Measurements from ENCODE around the gene ZACN. TPM values are rescaled to one million over a fixed set of nuclear protein-coding genes. Genes with fewer than 3 reads are reported as not detected.

ZACN gene
- total and polyA plus RNA-seq, 2 experiments from 2014 or later: 0.85 TPM; not detected in 1

GRCh38 chr17:76048711-76049110, 30.3 kb upstream of the ZACN start:
- Histone ChIP-seq H3K36me3 (ENCODE audit: low read depth) (peaks cover 67% of the 10 kb centered on the region), H3K4me3 (no peak overlapping the region), H3K4me2 (ENCODE audit: unreplicated experiment) (no peak overlapping the region), H4K20me1 (ENCODE audit: insufficient read depth) (no peaks in the 10 kb centered on the region), H3K9me2 (ENCODE audit: insufficient read depth) (no peaks in the 10 kb centered on the region), H3F3A (ENCODE audit: insufficient read depth) (no peaks in the 10 kb centered on the region; the same call in 1 of the 2 replicates), H3K4me1 (ENCODE audit: insufficient read depth) (peaks cover 2% of the 10 kb centered on the region; the same call in 1 of the 2 replicates), H3K79me2 (ENCODE audit: insufficient read depth) (peaks cover 36% of the 10 kb centered on the region), H3K27me3 (replicated peaks; ENCODE audit: insufficient read depth) (no peaks in the 10 kb centered on the region), H3K9me3 (ENCODE audit: low read depth) (no peaks in the 10 kb centered on the region), H3K27ac (no peak overlapping the region), H3K9ac (no peak overlapping the region), H2AFZ (no peak overlapping the region)
- WGBS, 2 experiments (ENCODE audit: low coverage in 1 of 2, low lambda C conversion rate in 2 of 2, missing lambda C conversion rate in 2 of 2): 80 to 87% methylated on average over 9 of the region's 9 CpGs
- TF ChIP-seq EZH2 (IDR thresholded peaks at IDR 0.05; ENCODE audit: insufficient read depth, poor library complexity, severe bottlenecking): no peak
- no peak for TF ChIP-seq EZH2phosphoT487 (IDR thresholded peaks at IDR 0.05; ENCODE audit: insufficient read depth, low read depth)
- in situ Hi-C loops (cut with MboI): no loop called here
- DNase-seq: peak; percentile 30

DNA sequence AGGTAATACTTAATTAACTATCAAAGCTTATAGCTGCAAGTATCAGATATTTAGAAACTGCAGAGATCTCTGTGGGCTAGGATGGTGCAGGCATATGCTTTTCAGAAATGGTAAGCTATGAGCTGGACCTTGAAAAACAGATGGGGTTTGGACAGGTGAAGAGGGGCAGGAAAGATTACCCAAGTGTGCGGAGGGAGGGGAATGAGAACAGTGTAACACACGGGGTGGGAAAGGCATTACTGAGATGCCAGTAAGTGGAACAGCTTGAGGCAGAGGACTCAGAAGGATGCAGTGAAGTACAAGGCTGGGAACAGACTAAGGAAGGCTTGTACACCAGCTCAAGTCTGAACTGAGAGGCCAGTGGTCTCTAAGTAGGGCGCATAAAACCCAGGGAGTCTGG, 29.7 kb upstream of the ZACN start:
- DNase-seq: no peak
- Histone ChIP-seq H3K27ac (no peak overlapping the region), H3K27me3 (replicated peaks; ENCODE audit: insufficient read depth) (no peaks in the 10 kb centered on the region), H2AFZ (no peak overlapping the region), H3K36me3 (ENCODE audit: low read depth) (peaks cover 67% of the 10 kb centered on the region), H3K9me3 (ENCODE audit: low read depth) (no peaks in the 10 kb centered on the region), H3F3A (ENCODE audit: insufficient read depth) (no peaks in the 10 kb centered on the region; the same call in 1 of the 2 replicates), H4K20me1 (ENCODE audit: insufficient read depth) (no peaks in the 10 kb centered on the region), H3K79me2 (ENCODE audit: insufficient read depth) (peaks cover 41% of the 10 kb centered on the region), H3K9me2 (ENCODE audit: insufficient read depth) (no peaks in the 10 kb centered on the region), H3K4me1 (ENCODE audit: insufficient read depth) (peaks cover 4% of the 10 kb centered on the region; the same call in 1 of the 2 replicates), H3K4me2 (ENCODE audit: unreplicated experiment) (no peak overlapping the region), H3K4me3 (no peak overlapping the region), H3K9ac (no peak overlapping the region)
- WGBS, 2 experiments (ENCODE audit: low coverage in 1 of 2, low lambda C conversion rate in 2 of 2, missing lambda C conversion rate in 2 of 2): 84 to 87% methylated on average over 3 of the region's 3 CpGs
- TF ChIP-seq EZH2 (IDR thresholded peaks at IDR 0.05; ENCODE audit: insufficient read depth, poor library complexity, severe bottlenecking): no peak
- TF ChIP-seq EZH2phosphoT487 (IDR thresholded peaks at IDR 0.05; ENCODE audit: insufficient read depth, low read depth): no peak
- in situ Hi-C loops (cut with MboI): no loop called here

DNA sequence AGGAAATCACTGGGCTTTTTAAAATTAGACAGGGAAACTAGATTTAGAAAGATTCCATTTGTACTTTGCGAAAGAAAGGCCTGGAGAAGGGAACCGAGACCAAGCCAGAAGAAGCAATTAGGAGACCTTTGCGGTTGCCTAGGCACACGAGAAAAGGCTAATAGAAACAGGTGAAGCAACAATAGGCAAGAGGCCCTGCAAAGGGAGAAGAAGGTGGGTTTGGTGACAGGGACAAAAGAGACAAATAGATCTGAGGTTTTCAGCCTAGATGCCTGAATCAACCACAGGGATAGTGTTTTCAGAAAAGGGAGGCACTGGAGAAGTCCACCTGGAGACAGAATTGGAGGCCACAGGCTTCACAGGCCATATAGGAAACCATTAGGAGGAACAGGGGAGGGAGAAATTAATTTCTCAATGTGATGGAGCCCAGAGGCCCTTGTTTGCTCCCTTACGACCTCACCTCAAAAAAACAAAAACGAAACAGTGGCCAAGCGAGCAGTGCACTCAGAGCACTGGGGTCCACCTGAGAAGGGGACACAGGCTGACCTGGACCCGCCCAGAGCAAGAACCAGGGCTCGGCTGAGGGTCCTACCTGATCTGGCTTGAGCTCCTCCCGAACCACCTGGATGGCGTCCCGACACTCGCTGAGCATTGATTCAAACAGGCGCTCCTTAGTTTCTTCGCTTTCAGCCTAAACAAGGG, 29.0 kb upstream of the ZACN start:
- peaks cover 70% of the 10 kb centered on the region for H3K36me3 ChIP-seq (ENCODE audit: low read depth)
- no peak overlapping the region for H2AFZ ChIP-seq
- no peak for DNase-seq
- H3K9me3 ChIP-seq (ENCODE audit: low read depth): no peaks in the 10 kb centered on the region
- H3K9me2 ChIP-seq (ENCODE audit: insufficient read depth): no peaks in the 10 kb centered on the region
- no peak overlapping the region for H3K4me2 ChIP-seq (ENCODE audit: unreplicated experiment)
- no peak overlapping the region for H3K27ac ChIP-seq
- H3K4me1 ChIP-seq (ENCODE audit: insufficient read depth): peaks cover 4% of the 10 kb centered on the region; the same call in 1 of the 2 replicates
- no peaks in the 10 kb centered on the region for H3K27me3 ChIP-seq (replicated peaks; ENCODE audit: insufficient read depth)
- TF ChIP-seq EZH2 (IDR thresholded peaks at IDR 0.05; ENCODE audit: insufficient read depth, poor library complexity, severe bottlenecking): no peak
- TF ChIP-seq EZH2phosphoT487 (IDR thresholded peaks at IDR 0.05; ENCODE audit: insufficient read depth, low read depth): no peak
- peaks cover 46% of the 10 kb centered on the region for H3K79me2 ChIP-seq (ENCODE audit: insufficient read depth)
- no peaks in the 10 kb centered on the region; the same call in 1 of the 2 replicates for H3F3A ChIP-seq (ENCODE audit: insufficient read depth)
- no peak overlapping the region for H3K4me3 ChIP-seq
- in situ Hi-C loops (cut with MboI): no loop called here
- no peak overlapping the region for H3K9ac ChIP-seq
- WGBS, 2 experiments (ENCODE audit: low coverage in 1 of 2, low lambda C conversion rate in 2 of 2, missing lambda C conversion rate in 2 of 2): 92% methylated on average over 15 of the region's 15 CpGs
- H4K20me1 ChIP-seq (ENCODE audit: insufficient read depth): no peaks in the 10 kb centered on the region

DNA sequence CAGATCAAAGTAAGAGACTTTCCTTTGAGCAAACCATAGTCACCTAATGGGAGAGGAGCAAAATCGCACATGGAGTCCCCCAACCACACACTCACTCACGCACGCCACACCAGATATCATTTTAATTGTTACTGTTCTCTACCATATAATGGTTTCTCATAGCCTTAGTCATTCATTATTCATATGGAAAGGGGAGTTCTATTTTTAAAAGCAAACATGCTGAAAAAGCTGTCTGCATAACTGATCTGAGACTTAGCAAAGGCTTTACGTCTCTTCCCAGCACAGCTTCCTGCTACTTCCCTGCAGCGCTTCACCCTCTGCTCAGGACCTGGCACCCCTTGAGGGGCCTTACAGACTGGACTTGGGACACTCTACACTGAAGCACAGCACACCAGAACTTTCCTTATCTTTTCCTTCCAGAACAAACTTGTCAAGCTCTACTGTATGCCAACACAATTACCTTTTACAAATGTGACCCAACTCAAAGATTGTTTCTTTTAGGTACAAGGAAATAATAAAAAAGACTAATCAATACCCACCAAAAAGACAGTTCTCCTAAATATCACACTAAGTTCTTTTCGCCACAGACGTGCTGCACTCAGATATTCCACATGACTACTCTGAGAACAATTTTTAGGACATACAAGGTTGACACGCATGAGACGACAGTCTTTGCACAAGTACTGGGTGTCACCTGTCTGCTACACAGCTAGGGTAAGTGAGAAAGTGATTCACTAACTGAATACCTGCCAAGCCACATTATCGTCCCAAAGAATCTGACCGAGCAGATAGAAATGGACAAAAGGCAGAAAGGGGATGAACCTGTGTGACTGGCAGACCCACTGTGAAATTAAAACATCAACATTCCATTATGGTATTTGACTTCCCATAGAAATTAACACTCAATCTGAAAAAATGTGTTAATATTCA, 28.2 kb upstream of the ZACN start:
- H3K4me2 ChIP-seq (ENCODE audit: unreplicated experiment): no peak overlapping the region
- in situ Hi-C loops (cut with MboI): no loop called here
- H3K9ac ChIP-seq: no peak overlapping the region
- no peak overlapping the region for H2AFZ ChIP-seq
- no peak for DNase-seq
- no peak overlapping the region for H3K4me3 ChIP-seq
- peaks cover 52% of the 10 kb centered on the region for H3K79me2 ChIP-seq (ENCODE audit: insufficient read depth)
- no peak overlapping the region for H3K27ac ChIP-seq
- no peaks in the 10 kb centered on the region for H3K9me2 ChIP-seq (ENCODE audit: insufficient read depth)
- 89% methylated on average over 11 of the region's 11 CpGs for WGBS, 2 experiments (ENCODE audit: low coverage in 1 of 2, low lambda C conversion rate in 2 of 2, missing lambda C conversion rate in 2 of 2)
- H4K20me1 ChIP-seq (ENCODE audit: insufficient read depth): no peaks in the 10 kb centered on the region
- peaks cover 71% of the 10 kb centered on the region for H3K36me3 ChIP-seq (ENCODE audit: low read depth)
- H3K9me3 ChIP-seq (ENCODE audit: low read depth): no peaks in the 10 kb centered on the region
- no peaks in the 10 kb centered on the region; the same call in 1 of the 2 replicates for H3F3A ChIP-seq (ENCODE audit: insufficient read depth)
- H3K4me1 ChIP-seq (ENCODE audit: insufficient read depth): peaks cover 4% of the 10 kb centered on the region; the same call in 1 of the 2 replicates
- TF ChIP-seq EZH2 (IDR thresholded peaks at IDR 0.05; ENCODE audit: insufficient read depth, poor library complexity, severe bottlenecking): no peak
- no peak for TF ChIP-seq EZH2phosphoT487 (IDR thresholded peaks at IDR 0.05; ENCODE audit: insufficient read depth, low read depth)
- no peaks in the 10 kb centered on the region for H3K27me3 ChIP-seq (replicated peaks; ENCODE audit: insufficient read depth)

Data from GM23248 (cell line).